H1 (cell line): Measurements from ENCODE around the gene WFDC11. TPM values are rescaled to one million over a fixed set of nuclear protein-coding genes. Genes with fewer than 3 reads are reported as not detected.

Experiments
- CTCF ChIA-PET: fragments of 300-600 bp; sonication (Branson Sonifier 250); formaldehyde crosslinking; loops from one replicate; lab custom pipeline; 2021; ENCODE audit not compliant: partially characterized antibody; lab: Charles Lee
- POLR2A ChIA-PET: fragments of 300-600 bp; sonication (Branson Sonifier 250); formaldehyde crosslinking; loops from one replicate; lab custom pipeline; 2021; ENCODE audit warnings: inconsistent platforms; ENCODE audit not compliant: partially characterized antibody; lab: Charles Lee
- DNase-seq, 2 experiments: peaks; one replicate each; pipeline versions ENCODE4 v3.0.0 to v3.0.0-alpha.2; 2010 to 2022; ENCODE audit warnings: low spot score in 2 of 2, low read depth in 1 of 2, mixed read lengths in 1 of 2
- FAIRE-seq: peaks from 2 replicates; lab custom pipeline; 2011; peaks lifted over from hg19 to GRCh38; lab: Jason Lieb, UNC
- H2AFZ ChIP-seq: 2 replicates; pipeline ENCODE4 v1.8.1; 2012; ENCODE audit warnings: low read length, inconsistent platforms
- H2AK5ac ChIP-seq: 2 replicates; pipeline ENCODE4 v1.6.1; 2013; ENCODE audit warnings: low read depth, low read length
- H2BK120ac ChIP-seq: replicated peaks from 2 replicates; pipeline ENCODE3; 2013; ENCODE audit warnings: low read depth, low read length, inconsistent platforms
- H2BK12ac ChIP-seq: 2 replicates; pipeline ENCODE4 v1.6.1; 2013; ENCODE audit warnings: low read depth, low read length
- H2BK15ac ChIP-seq: 2 replicates; pipeline ENCODE4 v1.6.1; 2013; ENCODE audit warnings: low read length
- H2BK20ac ChIP-seq: 2 replicates; pipeline ENCODE4 v1.6.1; 2013; ENCODE audit warnings: low read length
- H2BK5ac ChIP-seq: 2 replicates; pipeline ENCODE4 v1.6.1; 2013; ENCODE audit warnings: low read depth, low read length
- H3K14ac ChIP-seq: 2 replicates; pipeline ENCODE4 v1.6.1; 2013; ENCODE audit warnings: inconsistent platforms; ENCODE audit not compliant: insufficient read length
- H3K18ac ChIP-seq: 2 replicates; pipeline ENCODE4 v1.6.1; 2013; ENCODE audit warnings: low read length; ENCODE audit errors: extremely low read depth
- H3K23ac ChIP-seq: 2 replicates; pipeline ENCODE4 v1.6.1; 2013; ENCODE audit warnings: inconsistent platforms; ENCODE audit not compliant: insufficient read length
- H3K23me2 ChIP-seq: 2 replicates; pipeline ENCODE4 v1.6.1; 2013; ENCODE audit warnings: low read depth, low read length
- H3K27ac ChIP-seq: 2 replicates; pipeline ENCODE4 v1.6.1; 2011; ENCODE audit warnings: low read depth, low read length, inconsistent platforms
- H3K27me3 ChIP-seq, 4 experiments: replicated peaks in 1 of 4; 1 replicate in 1 of 4; 2 replicates in 3 of 4; pipeline versions ENCODE4 v1.6.1 to v1.8.1; 2011 to 2013; ENCODE audit warnings: low read length in 3 of 4, mild to moderate bottlenecking in 3 of 4, inconsistent platforms in 2 of 4, mixed read lengths in 2 of 4, moderate library complexity in 1 of 4; ENCODE audit not compliant: control insufficient read depth in 3 of 4, insufficient read depth in 3 of 4; ENCODE audit errors: extremely low read depth in 1 of 4
- H3K36me3 ChIP-seq, 4 experiments: 2 replicates each; pipeline versions ENCODE4 v1.6.1 to v1.8.1; 2011 to 2013; ENCODE audit warnings: mild to moderate bottlenecking in 4 of 4, low read length in 3 of 4, moderate library complexity in 2 of 4, control low read depth in 1 of 4, inconsistent platforms in 1 of 4; ENCODE audit not compliant: insufficient read depth in 4 of 4, control insufficient read depth in 2 of 4
- H3K4ac ChIP-seq: replicated peaks from 2 replicates; pipeline ENCODE3; 2013; ENCODE audit warnings: low read length, low read depth, mixed read lengths, inconsistent platforms; ENCODE audit not compliant: insufficient read length
- H3K4me1 ChIP-seq, 4 experiments: replicated peaks in 1 of 4; 1 replicate in 1 of 4; 2 replicates in 3 of 4; pipeline versions ENCODE4 v1.6.1 to v1.8.1; 2011 to 2013; ENCODE audit warnings: low read length in 3 of 4, inconsistent platforms in 2 of 4, mixed read lengths in 1 of 4; ENCODE audit not compliant: insufficient read depth in 4 of 4, control insufficient read depth in 3 of 4
- H3K4me2 ChIP-seq, 2 experiments: 2 replicates each; pipeline versions ENCODE4 v1.6.1 to v1.8.1; 2011 to 2013; ENCODE audit warnings: low read depth in 2 of 2, low read length in 2 of 2, control low read depth in 1 of 2, inconsistent platforms in 1 of 2, mild to moderate bottlenecking in 1 of 2; ENCODE audit not compliant: insufficient read depth in 1 of 2
- H3K4me3 ChIP-seq, 4 experiments: fragments of 200-600, 300-600 bp in 1 of 4; sonication (generic), shearing (Covaris generic), sonication (Bioruptor Twin) in 1 of 4; 2 replicates each; pipeline versions ENCODE4 v1.5.1 to v1.8.1; 2011 to 2016; ENCODE audit warnings: low read length in 4 of 4, low read depth in 3 of 4, control low read depth in 2 of 4, inconsistent platforms in 2 of 4, mild to moderate bottlenecking in 2 of 4, mixed read lengths in 1 of 4, moderate library complexity in 1 of 4; ENCODE audit not compliant: insufficient read depth in 2 of 4; ENCODE audit errors: extremely low read depth in 1 of 4
- H3K56ac ChIP-seq: replicated peaks from 2 replicates; pipeline ENCODE3; 2013; ENCODE audit warnings: low read depth, mild to moderate bottlenecking, mixed read lengths, low read length, inconsistent platforms; ENCODE audit not compliant: insufficient read length
- H3K79me1 ChIP-seq: 2 replicates; pipeline ENCODE4 v1.6.1; 2013; ENCODE audit warnings: low read depth, low read length, control low read depth
- H3K79me2 ChIP-seq, 2 experiments: 2 replicates each; pipeline versions ENCODE4 v1.6.1 to v1.8.1; 2012 to 2013; ENCODE audit warnings: low read length in 2 of 2, mild to moderate bottlenecking in 2 of 2, inconsistent platforms in 1 of 2; ENCODE audit not compliant: insufficient read depth in 2 of 2, control insufficient read depth in 1 of 2
- H3K9ac ChIP-seq, 4 experiments: replicated peaks in 1 of 4; 1 replicate in 1 of 4; 2 replicates in 3 of 4; pipeline versions ENCODE4 v1.6.1 to v1.8.1; 2011 to 2013; ENCODE audit warnings: low read depth in 3 of 4, low read length in 3 of 4, control low read depth in 2 of 4, mild to moderate bottlenecking in 2 of 4, moderate library complexity in 2 of 4, inconsistent platforms in 1 of 4; ENCODE audit errors: extremely low read depth in 1 of 4
- H3K9me3 ChIP-seq, 2 experiments: 2 replicates each; pipeline versions ENCODE4 v1.6.1 to v1.8.1; 2012 to 2013; ENCODE audit warnings: mild to moderate bottlenecking in 2 of 2, moderate library complexity in 2 of 2, control low read depth in 1 of 2, inconsistent platforms in 1 of 2, low read depth in 1 of 2, low read length in 1 of 2, mixed read lengths in 1 of 2; ENCODE audit not compliant: insufficient read depth in 2 of 2
- H4K20me1 ChIP-seq, 2 experiments: replicated peaks in 1 of 2; 2 replicates each; pipeline versions ENCODE3 to v1.8.1; 2011 to 2013; ENCODE audit warnings: inconsistent platforms in 2 of 2, low read length in 2 of 2, mild to moderate bottlenecking in 1 of 2; ENCODE audit not compliant: insufficient read depth in 2 of 2, control insufficient read depth in 1 of 2
- H4K5ac ChIP-seq: 2 replicates; pipeline ENCODE4 v1.6.1; 2013; ENCODE audit warnings: low read length, low read depth, mixed read lengths, inconsistent platforms; ENCODE audit not compliant: insufficient read length
- H4K8ac ChIP-seq: 2 replicates; pipeline ENCODE4 v1.8.0; 2013; ENCODE audit warnings: mild to moderate bottlenecking, moderate library complexity, low read length, inconsistent platforms; ENCODE audit not compliant: insufficient read depth; ENCODE audit errors: extremely low read depth
- H4K91ac ChIP-seq: replicated peaks from 2 replicates; pipeline ENCODE3; 2013; ENCODE audit warnings: low read length, mixed read lengths, inconsistent platforms; ENCODE audit not compliant: insufficient read length
- GABPA ChIP-seq: IDR thresholded peaks from 2 replicates; pipeline ENCODE4 v1.6.1; 2011; ENCODE audit warnings: mild to moderate bottlenecking, low read length, moderate library complexity, borderline replicate concordance; ENCODE audit not compliant: insufficient read depth
- POLR2A ChIP-seq, 2 experiments: IDR thresholded peaks; 1 replicate in 1 of 2; 2 replicates in 1 of 2; pipeline ENCODE4 v1.6.1; 2011; ENCODE audit warnings: low read depth in 2 of 2, low read length in 2 of 2, mild to moderate bottlenecking in 2 of 2; ENCODE audit errors: control extremely low read depth in 1 of 2
- SRF ChIP-seq: IDR thresholded peaks from 2 replicates; pipeline ENCODE4 v1.6.1; 2011; ENCODE audit warnings: mild to moderate bottlenecking, low read depth, low read length, moderate library complexity
- TEAD4 ChIP-seq: IDR thresholded peaks from 2 replicates; pipeline ENCODE4 v1.6.1; 2012; ENCODE audit warnings: low read depth, low read length, inconsistent platforms, mixed read lengths
- ZNF274 ChIP-seq: IDR thresholded peaks from 2 replicates; pipeline ENCODE4 v1.7.0; 2012; ENCODE audit warnings: low read length, borderline replicate concordance; ENCODE audit errors: extremely low read depth
- WGBS, 2 experiments: shearing (Covaris generic) in 1 of 2; methylation state at CpG; one replicate each; pipeline versions ENCODE4 v1.1.6 to v1.1.7; 2013 to 2015; ENCODE audit warnings: low lambda C conversion rate in 2 of 2, mixed read lengths in 2 of 2, inconsistent platforms in 1 of 2, low coverage in 1 of 2, missing lambda C conversion rate in 1 of 2; ENCODE audit not compliant: insufficient replicate concordance in 2 of 2, insufficient coverage in 1 of 2, insufficient read length in 1 of 2; ENCODE audit errors: extremely low coverage in 1 of 2, missing lambda C conversion rate in 1 of 2; 5-methylcytosine and 5-hydroxymethylcytosine counted together
- polyA plus RNA-seq, 7 experiments: library from polyadenylated mRNA; depleted of rRNA in 3 of 7; stranded (reverse) in 5 of 7; unstranded in 2 of 7; fragments of >200 nt in 5 of 7; fragments of 200-250 nt in 2 of 7; gene quantifications; 1 replicate in 5 of 7; 2 replicates in 1 of 7; 4 replicates in 1 of 7; pipeline versions ENCODE4 v1.2.1 to v1.2.3, GENCODE V29; 2011 to 2013; ENCODE audit warnings: missing spikeins in 2 of 7, mixed read lengths in 2 of 7
- total RNA-seq: library from RNA; stranded (reverse); fragmentation: NEBNext Ultra II Directional; extraction: Animal tissue kit (Norgen Biotek cat#: 25700); gene quantifications from 2 replicates; pipeline ENCODE4 v1.2.1, GENCODE V29; 2021

WFDC11 gene
- total and polyA plus RNA-seq, 2 of the 8 experiments (the other 6 are each of a cell fraction or from before 2014, with no cell fraction given) = not detected

GRCh38 chr20:45649312-45649863 is 20.7 kb downstream of the WFDC11 start:
- 78% methylated on average over 6 of the region's 6 CpGs; no CpG with 5 or more reads in 1 of the 2 experiments for WGBS, 2 experiments
- no peaks in the 10 kb centered on the region for H4K20me1 ChIP-seq
- TF ChIP-seq POLR2A (IDR thresholded peaks at IDR 0.05; ENCODE audit: control extremely low read depth in 1 of 2, low read depth in 2 of 2, low read length in 2 of 2) = peak in 1 of 2 experiments; percentile 23; a peak in 1 of 3 replicates
- no peak for TF ChIP-seq ZNF274
- TF ChIP-seq TEAD4 = peak; percentile 67; the same call in 1 of the 2 replicates
- no peak for TF ChIP-seq GABPA
- TF ChIP-seq SRF = peak; percentile 90
- TF ChIP-seq, all 59 proteins: peak for 3
- DNase-seq = no peak
- no peak overlapping the region for H4K91ac ChIP-seq
- peaks cover 0 to 4% (median 0%) of the 10 kb centered on the region in 4 experiments; a peak in 1 of 7 replicates for H3K4me1 ChIP-seq
- no peak overlapping the region for H3K18ac ChIP-seq
- no peak overlapping the region for H4K5ac ChIP-seq
- no peak overlapping the region for H2BK5ac ChIP-seq
- H2AK5ac ChIP-seq = no peak overlapping the region
- H2BK120ac ChIP-seq = no peak overlapping the region
- H3K79me1 ChIP-seq = no peaks in the 10 kb centered on the region
- H3K9ac ChIP-seq = no peak overlapping the region
- ChIA-PET POLR2A (no interaction called here), CTCF (interaction anchor here (1.0 to 1.3 kb wide), 3 partner anchors 20 to 30 kb away, joined by 3 to 4 read pairs (median 4); partner anchors contain the start of gene WFDC10A)
- peak overlapping the region; percentile 80; the same call in 1 of the 2 replicates for H2AFZ ChIP-seq
- H3K23me2 ChIP-seq = no peaks in the 10 kb centered on the region
- no peak overlapping the region for H2BK20ac ChIP-seq
- H3K27ac ChIP-seq = no peak overlapping the region
- H4K8ac ChIP-seq = no peak overlapping the region
- H3K4ac ChIP-seq = no peak overlapping the region
- no peak overlapping the region for H2BK12ac ChIP-seq
- H3K36me3 ChIP-seq = no peaks in the 10 kb centered on the region
- no peak overlapping the region for H3K14ac ChIP-seq
- H3K9me3 ChIP-seq = peaks cover 22% of the 10 kb centered on the region in 2 experiments
- H3K56ac ChIP-seq = no peak overlapping the region
- H3K4me3 ChIP-seq = no peak overlapping the region
- no peak for FAIRE-seq
- H3K27me3 ChIP-seq = no peaks in the 10 kb centered on the region
- no peak overlapping the region for H3K4me2 ChIP-seq
- H3K79me2 ChIP-seq = no peaks in the 10 kb centered on the region
- no peak overlapping the region for H3K23ac ChIP-seq
- no peak overlapping the region for H2BK15ac ChIP-seq
